WI38 (cell line): ENCODE data around the gene DDX27.

Experiments
- H3K4me3 ChIP-seq: 2 replicates; pipeline ENCODE4 v1.5.1; 2011; ENCODE audit warnings: low read depth, mild to moderate bottlenecking, control low read depth, low read length
- TF ChIP-seq, protein P1 (sequence below): IDR thresholded peaks from 2 replicates; pipeline ENCODE4 v1.5.1; 2012; ENCODE audit warnings: low read depth, mild to moderate bottlenecking, control low read depth, low read length

The DDX27 gene

DNA sequence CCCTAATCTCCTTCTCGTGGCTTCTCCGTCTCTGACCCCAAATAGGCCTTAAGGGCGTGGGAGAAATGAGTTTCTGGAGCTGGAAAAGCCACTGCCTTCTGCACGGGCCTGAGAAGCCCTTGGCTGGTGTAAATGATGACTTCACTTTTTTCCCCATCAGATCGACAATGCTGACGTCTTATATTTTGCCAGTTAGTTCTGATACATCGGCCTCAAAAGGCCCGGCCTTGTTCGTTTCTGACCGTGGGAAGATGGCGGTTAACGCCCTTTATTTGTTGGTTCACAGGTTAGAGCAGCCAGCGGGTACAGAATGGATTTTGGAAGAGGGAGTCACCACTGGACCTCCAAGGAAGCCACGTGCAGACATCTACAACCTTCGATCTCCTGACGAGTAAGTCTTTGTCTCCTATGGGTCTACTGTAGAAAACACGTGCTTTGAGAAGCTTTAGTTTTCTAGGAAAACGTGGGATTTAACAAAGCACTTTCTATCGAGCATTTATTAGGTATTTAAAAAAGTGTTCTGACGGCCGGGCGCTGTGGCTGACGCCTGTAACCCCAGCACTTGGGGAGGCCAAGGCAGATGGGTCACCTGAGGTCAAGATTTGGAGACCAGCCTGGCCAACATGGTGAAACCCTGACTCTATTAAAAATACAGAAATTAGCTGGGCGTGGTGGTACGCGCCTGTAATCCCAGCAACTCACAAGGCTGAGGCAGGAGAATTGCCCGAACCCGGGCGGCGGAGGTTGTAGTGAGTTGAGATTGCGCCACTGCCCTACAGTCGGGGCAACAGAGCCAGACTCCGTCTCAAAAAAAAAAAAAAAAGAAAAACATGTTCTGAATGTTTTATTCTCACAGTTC, 59.8 kb downstream of the DDX27 start:
- H3K4me3 ChIP-seq = peak overlapping the region; percentile 75
- TF ChIP-seq, protein P1, sequence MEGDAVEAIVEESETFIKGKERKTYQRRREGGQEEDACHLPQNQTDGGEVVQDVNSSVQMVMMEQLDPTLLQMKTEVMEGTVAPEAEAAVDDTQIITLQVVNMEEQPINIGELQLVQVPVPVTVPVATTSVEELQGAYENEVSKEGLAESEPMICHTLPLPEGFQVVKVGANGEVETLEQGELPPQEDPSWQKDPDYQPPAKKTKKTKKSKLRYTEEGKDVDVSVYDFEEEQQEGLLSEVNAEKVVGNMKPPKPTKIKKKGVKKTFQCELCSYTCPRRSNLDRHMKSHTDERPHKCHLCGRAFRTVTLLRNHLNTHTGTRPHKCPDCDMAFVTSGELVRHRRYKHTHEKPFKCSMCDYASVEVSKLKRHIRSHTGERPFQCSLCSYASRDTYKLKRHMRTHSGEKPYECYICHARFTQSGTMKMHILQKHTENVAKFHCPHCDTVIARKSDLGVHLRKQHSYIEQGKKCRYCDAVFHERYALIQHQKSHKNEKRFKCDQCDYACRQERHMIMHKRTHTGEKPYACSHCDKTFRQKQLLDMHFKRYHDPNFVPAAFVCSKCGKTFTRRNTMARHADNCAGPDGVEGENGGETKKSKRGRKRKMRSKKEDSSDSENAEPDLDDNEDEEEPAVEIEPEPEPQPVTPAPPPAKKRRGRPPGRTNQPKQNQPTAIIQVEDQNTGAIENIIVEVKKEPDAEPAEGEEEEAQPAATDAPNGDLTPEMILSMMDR = no peak

DNA sequence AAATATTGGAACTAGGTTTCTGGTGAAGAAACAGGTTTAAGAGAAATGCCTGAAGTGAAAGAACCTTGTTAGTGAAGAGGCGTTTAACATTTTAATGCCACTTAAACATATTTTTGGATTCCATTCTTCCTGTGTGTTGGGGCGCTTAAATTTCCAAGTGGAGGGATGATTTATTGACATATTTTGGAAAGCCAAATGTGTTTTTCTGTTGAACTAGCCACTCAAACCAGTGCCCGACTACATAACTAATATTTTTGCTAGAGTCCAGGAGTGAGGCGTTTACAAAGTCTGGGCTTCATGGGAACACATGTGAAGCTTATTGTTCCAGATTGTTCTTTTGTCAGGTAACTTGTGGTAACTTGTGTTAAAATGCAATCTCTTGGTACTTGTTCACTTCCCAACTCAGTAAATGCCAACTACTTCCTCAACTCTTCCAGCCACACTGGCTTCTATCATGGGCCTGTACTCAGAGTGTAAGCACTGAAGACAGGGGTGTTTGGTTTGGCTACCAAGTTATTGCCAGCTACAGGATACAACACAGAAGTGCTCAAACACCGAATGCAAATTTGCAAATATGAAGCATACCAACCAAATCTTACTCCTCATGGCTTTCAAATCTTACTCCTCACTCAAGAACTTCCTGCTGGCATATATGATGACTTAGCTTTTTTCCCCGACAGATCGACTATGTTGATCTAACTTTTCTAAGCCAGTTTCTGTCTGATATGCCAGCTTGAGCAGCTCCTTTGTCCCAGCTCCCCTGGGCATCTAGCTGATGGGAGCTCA, 60.7 kb downstream of the DDX27 start:
- peak overlapping the region; percentile 75 for H3K4me3 ChIP-seq
- TF ChIP-seq, protein P1 = no peak

DNA sequence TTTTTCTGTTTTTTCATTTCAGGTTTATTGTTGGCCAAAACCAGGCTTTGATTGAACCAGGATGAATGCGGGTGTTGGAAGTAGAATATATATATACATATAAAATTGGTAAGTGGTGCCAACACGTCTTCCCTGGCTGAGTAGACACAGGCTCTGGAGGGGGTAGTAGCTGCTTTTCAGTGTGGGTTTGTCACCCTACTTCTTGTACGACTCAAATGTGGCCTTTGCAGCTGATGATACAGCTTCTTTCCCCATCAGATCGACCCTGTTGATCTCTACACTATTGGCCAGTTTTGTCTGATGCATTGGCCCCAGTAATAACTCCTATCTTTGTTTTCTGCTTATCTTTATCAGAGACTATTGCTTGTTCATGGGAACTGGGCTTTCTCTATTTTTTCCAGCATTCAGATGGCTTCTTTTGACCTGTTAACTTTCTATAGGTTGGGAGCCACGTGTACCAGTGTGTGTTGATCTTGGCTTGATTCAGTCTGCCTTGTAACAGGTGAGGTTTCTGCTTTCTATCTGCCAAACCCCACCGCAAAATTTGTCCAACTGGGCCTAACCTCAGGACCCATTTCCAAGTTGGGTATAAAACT, 61.3 kb downstream of the DDX27 start:
- peak overlapping the region; percentile 75 for H3K4me3 ChIP-seq
- TF ChIP-seq, protein P1 = no peak

DNA sequence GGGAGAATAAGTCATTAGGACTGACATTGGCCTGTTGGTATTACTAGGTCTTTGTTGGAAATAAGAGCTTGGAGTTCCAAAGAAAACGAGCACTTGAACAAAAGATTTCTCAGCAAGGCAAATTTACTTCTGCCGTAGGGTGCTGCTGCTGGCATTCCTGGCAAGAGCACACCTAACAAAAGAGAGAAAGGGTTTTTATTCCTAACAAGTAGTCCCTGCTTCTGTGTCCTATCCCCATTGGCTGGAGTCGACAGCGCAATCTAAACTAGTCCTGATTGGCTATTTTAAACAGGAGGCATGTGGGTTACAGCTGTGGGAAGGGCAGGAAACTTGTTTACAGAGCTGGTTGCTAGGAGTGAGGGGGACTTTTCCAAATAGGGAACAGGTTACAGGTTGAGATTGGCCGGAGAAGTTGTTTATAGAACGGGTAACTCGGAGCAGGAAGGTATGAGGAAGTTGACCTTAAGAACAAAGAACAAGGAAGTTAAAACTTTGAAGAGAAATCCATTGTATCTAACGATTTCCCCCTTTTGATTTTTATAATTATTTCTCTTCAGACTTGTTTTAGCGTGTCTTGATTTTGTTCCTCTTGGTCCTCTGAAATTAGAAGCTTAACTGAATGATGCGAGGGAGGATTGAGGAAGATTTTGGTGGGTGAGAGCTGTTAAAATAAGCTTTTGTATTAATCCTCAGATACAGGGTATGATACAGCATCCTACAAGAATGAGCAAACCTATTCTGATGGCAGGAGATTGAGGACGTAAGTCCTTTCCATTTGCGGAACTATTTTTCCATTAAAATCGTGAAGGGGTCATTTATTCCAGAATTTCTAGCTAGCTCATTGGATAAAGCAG, 62.1 kb downstream of the DDX27 start:
- peak overlapping the region; percentile 75 for H3K4me3 ChIP-seq
- TF ChIP-seq, protein P1 = no peak

DNA sequence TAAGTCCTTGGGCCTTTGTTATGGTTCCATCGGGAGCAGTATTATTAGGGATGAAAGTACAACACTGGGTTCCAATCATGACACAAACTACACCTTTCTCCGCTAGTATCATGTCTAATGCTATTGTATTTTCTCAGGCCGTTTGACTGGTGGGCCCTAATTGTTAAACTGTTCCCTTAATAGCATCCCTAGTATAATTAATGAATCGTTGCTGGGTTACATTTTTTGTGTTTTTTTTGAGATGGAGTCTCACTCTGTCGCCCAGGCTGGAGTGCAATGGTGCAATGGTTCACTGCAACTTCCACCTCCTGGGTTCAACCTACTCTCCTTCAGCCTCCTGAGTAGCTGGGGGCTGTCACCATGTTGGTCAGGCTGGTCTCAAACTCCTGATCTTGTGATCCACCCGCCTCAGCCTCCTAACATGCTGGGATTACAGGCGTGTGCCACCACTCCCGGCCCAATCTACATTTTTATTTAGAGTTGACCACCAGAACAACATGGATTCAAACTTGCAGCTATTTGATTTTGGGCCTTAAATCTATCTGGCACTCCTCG, 62.8 kb downstream of the DDX27 start:
- TF ChIP-seq, protein P1 = no peak
- no peak overlapping the region for H3K4me3 ChIP-seq

DNA sequence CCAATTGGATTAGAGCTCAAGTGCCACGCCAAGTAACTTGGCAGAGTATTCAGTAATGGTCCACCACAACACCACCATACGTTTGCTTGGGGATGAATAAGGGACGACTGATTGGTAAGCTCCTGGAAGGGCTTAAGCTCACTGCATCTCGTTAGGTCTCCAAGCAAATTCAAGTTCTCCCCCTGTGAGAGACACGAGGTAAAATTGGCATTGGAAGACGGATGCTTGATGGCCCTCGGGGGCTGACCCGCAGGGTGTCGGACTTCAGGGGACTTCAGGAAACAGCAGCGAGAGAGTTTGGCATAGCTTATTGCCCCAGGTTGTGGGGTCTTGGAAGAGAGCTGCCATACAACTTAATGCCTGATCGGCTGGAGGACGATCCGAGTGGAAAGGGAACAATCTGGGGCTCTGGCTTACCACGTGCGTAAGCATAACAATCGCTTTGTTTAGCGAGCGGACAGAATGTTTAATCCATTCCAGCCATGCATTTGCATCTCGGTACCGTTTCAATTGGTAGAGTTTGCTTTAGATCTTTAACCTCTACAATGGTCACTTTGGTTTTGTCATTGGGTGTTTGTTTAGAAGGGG, 63.5 kb downstream of the DDX27 start:
- TF ChIP-seq, protein P1 = no peak
- H3K4me3 ChIP-seq = no peak overlapping the region
